K562 (cell line): ENCODE results near the gene DGUOK. TPM values are rescaled to one million over a fixed set of nuclear protein-coding genes. Genes with fewer than 3 reads are reported as not detected.
A peak's percentile ranks its signal among the peaks of the same experiment; 100 is the strongest.

ENCODE experiments used
- DACH1 ChIP-seq: fragments of 450-650 bp; IDR thresholded peaks from 2 replicates; pipeline ENCODE4 v1.6.1; 2018; ENCODE audit not compliant: partially characterized antibody
- DEAF1 ChIP-seq: fragments of 450-650 bp; formaldehyde crosslinking; IDR thresholded peaks from 2 replicates; pipeline ENCODE4 v1.4.0; 2020; ENCODE audit warnings: mild to moderate bottlenecking, moderate library complexity
- EGR1 ChIP-seq: fragments of 450-650 bp; conservative IDR thresholded peaks from 2 replicates; pipeline ENCODE4 v1.6.1; 2017; ENCODE audit warnings: mild to moderate bottlenecking
- EP400 ChIP-seq: fragments of 450-650 bp; IDR thresholded peaks from 2 replicates; pipeline ENCODE4 v1.6.1; 2017; ENCODE audit warnings: antibody characterized with exemption, mild to moderate bottlenecking, moderate library complexity
- HCFC1 ChIP-seq: IDR thresholded peaks from 2 replicates; pipeline ENCODE4 v1.6.1; 2012; ENCODE audit warnings: low read depth, low read length, improper control_type of control experiment
- KLF13 ChIP-seq: fragments of 450-650 bp; IDR thresholded peaks from 2 replicates; pipeline ENCODE4 v1.6.1; 2016; ENCODE audit warnings: missing genetic modification characterization, low read depth, mild to moderate bottlenecking, missing compliant biosample characterization, moderate library complexity, borderline replicate concordance
- LEF1 ChIP-seq: fragments of 450-650 bp; IDR thresholded peaks from 2 replicates; pipeline ENCODE4 v1.6.1; 2016; ENCODE audit warnings: mild to moderate bottlenecking
- MAZ ChIP-seq, 2 experiments: fragments of 450-650 bp in 1 of 2; sonication (generic) in 1 of 2; formaldehyde crosslinking; IDR thresholded peaks in 1 of 2; conservative IDR thresholded peaks in 1 of 2; 2 replicates each; pipeline versions ENCODE4 v1.4.0 to v1.5.0; 2020; ENCODE audit warnings: mild to moderate bottlenecking in 1 of 2, missing genetic modification reagents in 1 of 2
- MEIS2 ChIP-seq: fragments of 450-650 bp; IDR thresholded peaks from 2 replicates; pipeline ENCODE4 v1.6.1; 2014; ENCODE audit warnings: mild to moderate bottlenecking; ENCODE audit not compliant: partially characterized antibody
- NFE2 ChIP-seq: IDR thresholded peaks from 2 replicates; pipeline ENCODE4 v1.6.1; 2014; ENCODE audit warnings: antibody characterized with exemption, low read depth
- PHF21A ChIP-seq: fragments of 450-650 bp; IDR thresholded peaks from 2 replicates; pipeline ENCODE4 v1.6.1; 2017; ENCODE audit warnings: low read depth, borderline replicate concordance
- PML ChIP-seq: IDR thresholded peaks from 2 replicates; pipeline ENCODE4 v1.6.1; 2012; ENCODE audit warnings: low read length, inconsistent platforms
- RAD21 ChIP-seq, 2 experiments: fragments of 250-450 bp in 1 of 2; fragments of 450-650 bp in 1 of 2; sonication (Bioruptor Pico) in 1 of 2; formaldehyde crosslinking in 1 of 2; IDR thresholded peaks in 1 of 2; conservative IDR thresholded peaks in 1 of 2; 2 replicates each; pipeline versions ENCODE4 v1.4.0 to v1.8.0; 2020 to 2022; ENCODE audit warnings: mild to moderate bottlenecking in 2 of 2, moderate library complexity in 1 of 2
- SMC3 ChIP-seq: conservative IDR thresholded peaks from 2 replicates; pipeline ENCODE4 v1.6.1; 2011; ENCODE audit warnings: low read depth, low read length, improper control_type of control experiment; ENCODE audit not compliant: insufficient read depth
- SRSF7 ChIP-seq: fragments of 200-400 bp; formaldehyde crosslinking; optimal IDR thresholded peaks from 2 replicates; pipeline ENCODE3; 2017; ENCODE audit warnings: mild to moderate bottlenecking, low read depth, low read length
- TFAP4 ChIP-seq: sonication (generic); formaldehyde crosslinking; IDR thresholded peaks from 2 replicates; pipeline ENCODE4 v1.8.0; 2022; ENCODE audit warnings: missing genetic modification reagents, mild to moderate bottlenecking, moderate library complexity, borderline replicate concordance
- VEZF1 ChIP-seq: fragments of 200-800 bp; sonication (Bioruptor generic); IDR thresholded peaks from 2 replicates; pipeline ENCODE4 v1.6.1; 2017; ENCODE audit warnings: missing genetic modification characterization, missing compliant biosample characterization
- ZBTB12 ChIP-seq: fragments of 250-450 bp; sonication (Bioruptor Pico); IDR thresholded peaks from 2 replicates; pipeline ENCODE4 v1.4.0; 2020
- ZBTB7A ChIP-seq: IDR thresholded peaks from 2 replicates; pipeline ENCODE4 v1.6.1; 2011; ENCODE audit warnings: low read depth, mild to moderate bottlenecking, low read length, moderate library complexity, borderline replicate concordance; ENCODE audit not compliant: control insufficient read depth
- ZNF134 ChIP-seq: fragments of 250-450 bp; sonication (Bioruptor Pico); conservative IDR thresholded peaks from 2 replicates; pipeline ENCODE4 v1.4.0; 2020
- ZNF696 ChIP-seq: fragments of 250-450 bp; sonication (Bioruptor Pico); conservative IDR thresholded peaks from 2 replicates; pipeline ENCODE4 v1.4.0; 2020; ENCODE audit warnings: mild to moderate bottlenecking, moderate library complexity
- ZSCAN29 ChIP-seq: fragments of 450-650 bp; IDR thresholded peaks from 2 replicates; pipeline ENCODE4 v1.6.1; 2017
- polyA plus RNA-seq, 8 experiments: library from polyadenylated mRNA; depleted of rRNA in 4 of 8; stranded (reverse) in 5 of 8; unstranded in 3 of 8; fragments of >200 nt; fragmentation: Nextera tagmentation in 2 of 8; fragmentation: Illumina TruSeq in 1 of 8; extraction: Ambion mirVana in 2 of 8; extraction: Trizol in 1 of 8; gene quantifications; 2 replicates each; pipeline versions ENCODE4 v1.2.1 to v1.2.3, GENCODE V29; 2011 to 2014; ENCODE audit warnings: inconsistent platforms in 1 of 8, missing spikeins in 1 of 8
- total RNA-seq, 7 experiments: library from RNA; depleted of rRNA in 6 of 7; stranded (reverse); fragments of >200 nt in 6 of 7; fragmentation: Illumina TruSeq in 2 of 7; extraction: Trizol in 2 of 7; gene quantifications; 2 replicates each; pipeline versions ENCODE4 v1.2.1 to v1.2.3, GENCODE V29; 2011 to 2021; ENCODE audit warnings: low replicate concordance in 1 of 7

The DGUOK gene
- total and polyA plus RNA-seq, 9 of the 15 experiments (the other 6 are each of a cell fraction or from before 2014, with no cell fraction given), result 67.0 to 288 (median 126) TPM

DNA sequence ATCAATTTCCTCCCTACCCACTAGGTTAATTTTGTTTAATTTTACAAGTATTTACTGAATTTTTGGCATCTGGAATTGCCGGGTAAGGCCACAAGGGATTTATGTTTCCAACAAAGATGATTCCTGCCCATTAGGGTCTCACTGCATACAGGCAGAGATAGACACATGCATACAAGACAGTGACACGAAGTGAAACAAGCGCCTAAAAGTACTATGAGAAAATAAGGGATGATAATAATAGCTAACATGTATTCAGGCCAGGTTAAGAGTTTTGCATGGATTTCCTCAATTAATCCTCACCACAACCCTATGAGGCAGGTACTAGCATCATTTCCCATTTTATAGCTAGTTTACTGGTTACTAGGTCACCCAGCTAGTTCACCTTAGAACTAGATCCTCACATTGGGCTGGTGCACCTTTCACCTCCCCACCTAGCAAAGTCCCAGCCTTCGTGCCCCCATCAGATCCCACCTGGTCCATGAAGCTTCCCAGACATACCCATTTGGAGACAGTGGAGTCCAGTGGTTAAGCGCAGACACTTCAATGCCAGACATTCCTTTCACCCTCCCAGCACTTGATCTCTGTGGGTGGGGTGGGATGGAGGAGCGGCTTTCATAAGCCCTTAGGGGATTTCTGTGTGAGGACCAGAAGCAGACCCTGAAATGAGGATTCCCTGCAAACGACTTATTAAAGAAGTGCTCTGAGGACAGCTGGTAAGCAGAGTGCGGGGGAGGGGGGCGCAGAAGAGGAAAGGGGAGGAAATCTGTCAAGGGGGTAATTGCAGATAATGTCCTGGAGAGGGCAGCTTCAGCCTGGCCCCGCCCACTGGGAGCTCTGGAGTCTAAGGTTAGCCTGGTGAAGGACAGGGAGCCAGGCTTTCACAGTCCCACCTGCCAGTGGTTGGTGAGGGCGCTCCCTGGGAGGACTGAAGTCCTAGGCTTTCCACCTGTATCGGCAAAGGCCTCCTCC, 5.8 kb upstream of the DGUOK start (continued):
- TF ChIP-seq ZNF696 (CRISPR knock-in tag) (no peak), DACH1 (peak; percentile 82), RAD21 (CRISPR knock-in tag; conservative IDR thresholded peaks at IDR 0.05 in 1 of 2, IDR thresholded peaks at IDR 0.05 in 1 of 2) (peak; percentile 41 to 61), ZBTB7A (peak; percentile 42; the same call in 1 of the 2 replicates), PML (0 out of 2 replicates have a peak, but pooled peaks have one; percentile 37), SMC3 (peak; percentile 37; the same call in 1 of the 2 replicates), PHF21A (peak; percentile 24; the same call in 1 of the 2 replicates), ZSCAN29 (no peak), ZBTB12 (no peak), DEAF1 (CRISPR knock-in tag) (peak; percentile 48; the same call in 1 of the 2 replicates), NFE2 (no peak), EGR1 (peak; percentile 88), MEIS2 (peak; percentile 22), ZNF134 (0 out of 2 replicates have a peak, but pooled peaks have one; percentile 56), LEF1 (0 out of 2 replicates have a peak, but pooled peaks have one; percentile 12), MAZ (CRISPR knock-in tag; conservative IDR thresholded peaks at IDR 0.05 in 1 of 2, IDR thresholded peaks at IDR 0.05 in 1 of 2) (peak; percentile 59 to 76), HCFC1 (0 out of 2 replicates have a peak, but pooled peaks have one; percentile 21), VEZF1 (CRISPR knock-in tag) (peak; percentile 90), KLF13 (peak; percentile 57; the same call in 1 of the 2 replicates), SRSF7 (no peak), TFAP4 (CRISPR knock-in tag) (peak; percentile 84), EP400 (no peak)
